Left cardiac atrium (tissue), 4 donors: Measurements from ENCODE around the gene ZNF385A. TPM values are rescaled to one million over a fixed set of nuclear protein-coding genes. Genes with fewer than 3 reads are reported as not detected.

ENCODE experiments used
- ATAC-seq, 2 donors: fragments of 200-7000 bp; cut with Tn5 transposase; one replicate each; pipeline ENCODE4 v1.9.1; 2020; ENCODE audit warnings: mild to moderate bottlenecking in 2 of 2, moderate library complexity in 2 of 2
- DNase-seq: peaks from one replicate; pipeline ENCODE4 v3.0.0-alpha.2; 2020
- intact Hi-C, 2 donors: fragments of 100-400 bp; cut with DNase I; formaldehyde crosslinking; loops; one replicate each; pipeline versions ENCODE4 v1.14.1 to v1.15.1; 2022 to 2023
- total RNA-seq, 2 donors: library from RNA; stranded (reverse); fragmentation: NEBNext Ultra II Directional; extraction: Animal tissue kit (Norgen Biotek cat#: 25700); gene quantifications; one replicate each; pipeline ENCODE4 v1.2.1, GENCODE V29; 2021
- donor health status: DM: no; HTN: yes; CAD: no.
- donor health status: DM: no; HTN: yes; CAD: no; lungs with severe emphysema.
- donor health status: DM: yes; HTN: yes; CAD: no.
- donor health status: Dilated cardiomyopathy.

ZNF385A gene
- total RNA-seq, 2 donors from 2014 or later: 20.4 to 24.2 TPM

DNA sequence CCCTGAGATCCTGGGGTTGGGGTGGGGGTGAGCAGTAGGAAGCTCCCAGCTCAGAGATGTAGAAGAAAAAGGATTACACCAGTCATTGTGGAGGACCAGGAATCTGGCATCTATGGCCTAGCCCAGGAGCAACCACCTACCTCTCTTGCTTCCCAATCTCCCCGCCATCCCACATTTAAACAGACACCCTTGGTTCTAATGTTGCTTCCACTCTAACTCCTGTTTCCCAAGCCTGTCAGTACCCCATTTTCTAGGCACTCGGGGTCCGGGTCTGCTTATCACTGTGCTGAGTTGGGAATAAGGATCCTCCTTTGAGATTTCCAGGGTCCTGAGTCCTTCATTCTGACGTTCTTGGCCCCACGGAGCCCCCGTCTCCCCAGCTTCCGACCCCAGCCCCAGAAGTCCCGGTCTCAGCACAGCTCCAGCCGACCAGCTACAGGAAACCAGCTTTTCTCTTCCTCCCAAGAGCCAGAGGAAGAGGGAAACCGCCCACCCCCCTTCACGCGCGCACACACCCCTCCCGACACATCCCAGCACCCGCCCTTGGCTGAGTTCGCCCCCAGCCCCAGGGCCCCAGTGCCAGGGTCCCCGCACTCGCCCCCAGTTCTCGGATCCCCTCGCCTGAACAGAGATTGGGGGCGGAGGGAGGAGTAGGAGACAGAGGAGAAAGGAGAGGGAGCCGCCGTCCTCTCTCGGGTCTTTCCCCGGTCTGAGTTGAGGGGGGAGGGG lies 33.3 kb upstream of the ZNF385A start:
- ATAC-seq (peak; percentile 12 to 19), DNase-seq (peak; percentile 45)
- intact Hi-C loops: no loop called here

DNA sequence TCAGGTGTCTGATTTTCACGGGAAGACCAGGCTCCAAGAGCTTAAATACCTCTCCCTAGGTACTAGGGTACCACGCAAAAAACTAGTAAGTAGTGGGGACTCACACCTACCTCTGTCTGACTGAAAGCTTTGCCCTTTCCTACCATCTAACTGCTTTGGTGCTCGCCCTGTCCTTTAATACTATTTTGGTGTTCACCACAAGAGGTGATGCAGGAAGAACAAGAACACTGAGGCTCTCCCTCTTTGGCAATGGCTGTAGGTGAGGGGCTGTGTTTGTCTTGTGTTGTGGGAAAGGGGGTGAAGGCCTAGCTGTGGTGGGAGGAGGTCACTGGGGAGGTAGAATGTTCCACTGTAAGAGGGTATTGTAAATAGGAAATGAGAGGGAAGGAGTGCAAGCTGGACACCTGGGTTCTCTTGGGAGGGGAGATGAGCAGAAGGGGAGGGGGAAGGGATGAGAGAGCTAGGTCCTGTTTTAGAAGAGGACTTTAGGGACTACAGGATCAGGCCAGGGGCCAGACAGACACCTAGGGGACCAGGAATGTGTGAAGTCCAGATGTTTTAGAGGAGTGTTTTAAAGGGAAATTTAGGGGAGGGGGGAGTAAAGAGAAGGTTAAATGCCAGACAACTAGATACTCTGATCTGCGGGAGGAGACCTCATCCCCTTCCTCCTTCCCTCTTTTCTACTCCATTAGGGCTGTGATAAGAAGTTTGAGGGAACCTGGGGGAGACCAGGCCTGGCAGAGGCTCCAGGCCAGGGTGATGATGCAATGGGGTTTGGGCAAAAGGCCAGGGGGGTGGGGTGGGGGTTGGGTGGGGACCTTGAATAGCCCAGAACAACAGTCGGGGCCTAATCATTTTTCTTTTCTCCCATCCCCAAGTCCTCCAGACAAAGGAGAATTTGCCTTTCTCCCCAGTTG lies 32.4 kb upstream of the ZNF385A start:
- intact Hi-C loops: no loop called here
- DNase-seq (no peak), ATAC-seq (no peak)

DNA sequence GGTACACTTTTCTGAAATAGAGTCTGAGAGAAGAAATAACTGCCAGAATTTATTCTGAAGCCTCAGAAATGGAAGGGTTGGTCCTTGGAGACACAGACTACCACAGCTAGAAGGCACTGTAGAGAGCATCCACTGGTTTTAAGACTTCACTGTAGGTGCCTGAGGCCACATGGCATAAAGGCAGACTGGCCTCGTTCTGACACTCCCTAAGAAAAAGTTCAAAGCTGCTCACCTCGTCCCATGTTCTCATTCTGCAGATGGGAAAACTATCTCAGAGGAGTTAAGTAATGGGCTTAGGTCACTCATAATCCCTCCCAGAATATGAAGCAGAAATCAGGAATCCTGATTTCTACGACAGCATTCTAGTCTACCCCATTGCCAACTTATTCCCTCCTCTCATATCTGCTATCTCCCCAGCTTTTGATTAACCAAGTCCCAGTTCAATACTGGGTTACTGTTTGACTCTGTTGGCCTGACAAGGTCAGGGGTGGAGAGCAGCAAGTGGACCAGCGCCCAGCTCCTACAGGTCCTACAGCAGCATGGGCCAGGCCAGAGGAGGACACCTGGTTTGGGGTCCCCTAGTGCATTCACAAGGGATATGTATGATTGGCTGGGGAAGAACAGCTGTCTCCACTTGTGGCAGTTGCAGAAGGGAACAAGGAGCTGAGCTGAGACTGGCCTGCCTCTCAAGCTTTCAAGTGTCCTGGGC lies 30.8 kb upstream of the ZNF385A start:
- ATAC-seq (no peak), DNase-seq (no peak)
- intact Hi-C loops: no loop called here

DNA sequence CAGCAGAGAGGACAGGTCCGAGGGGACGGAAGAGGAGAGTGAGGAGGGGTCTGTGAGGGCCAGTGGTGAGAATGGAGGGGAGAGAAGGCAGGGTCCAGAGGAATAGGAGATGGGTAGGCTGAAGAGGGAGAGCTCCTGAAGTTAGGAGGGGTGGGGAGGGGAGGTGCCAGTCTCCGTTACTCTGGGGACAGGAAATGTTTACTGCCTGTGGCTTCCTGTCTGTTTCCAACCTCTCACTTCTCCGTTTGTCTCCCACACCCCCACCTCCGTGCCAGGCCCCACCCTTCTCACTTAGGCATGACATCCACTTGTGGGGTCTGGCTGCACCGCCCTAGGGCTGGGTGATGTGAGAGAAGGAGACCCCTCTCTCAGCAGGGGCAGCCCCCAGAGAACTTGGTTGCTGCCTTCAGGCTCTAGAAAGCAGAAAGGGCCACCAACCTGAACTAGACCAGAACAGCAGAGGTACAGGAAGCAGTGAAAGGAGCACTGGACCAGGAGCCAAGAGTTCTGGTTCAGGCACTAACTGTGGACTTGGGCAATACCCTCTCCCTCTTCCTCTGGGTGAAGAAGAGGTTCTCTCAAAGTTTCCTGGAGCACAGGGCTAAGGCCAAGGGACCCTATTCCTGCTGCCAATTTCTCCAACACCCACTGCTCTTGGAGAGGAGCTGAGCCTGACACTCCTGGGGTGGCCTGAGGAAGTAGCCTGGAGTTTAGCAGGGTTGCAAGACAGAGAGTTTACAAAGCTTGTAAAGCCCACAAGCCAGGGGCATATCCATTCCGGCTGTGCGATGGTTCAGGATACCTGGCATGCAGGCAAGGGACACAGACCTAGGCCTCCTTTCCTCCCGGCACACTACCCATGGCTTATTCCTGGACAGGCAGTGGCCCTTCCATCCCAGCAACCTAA lies 29.0 kb upstream of the ZNF385A start:
- intact Hi-C loops: no loop called here
- DNase-seq (peak; percentile 77), ATAC-seq (peak; percentile 37 to 41)

DNA sequence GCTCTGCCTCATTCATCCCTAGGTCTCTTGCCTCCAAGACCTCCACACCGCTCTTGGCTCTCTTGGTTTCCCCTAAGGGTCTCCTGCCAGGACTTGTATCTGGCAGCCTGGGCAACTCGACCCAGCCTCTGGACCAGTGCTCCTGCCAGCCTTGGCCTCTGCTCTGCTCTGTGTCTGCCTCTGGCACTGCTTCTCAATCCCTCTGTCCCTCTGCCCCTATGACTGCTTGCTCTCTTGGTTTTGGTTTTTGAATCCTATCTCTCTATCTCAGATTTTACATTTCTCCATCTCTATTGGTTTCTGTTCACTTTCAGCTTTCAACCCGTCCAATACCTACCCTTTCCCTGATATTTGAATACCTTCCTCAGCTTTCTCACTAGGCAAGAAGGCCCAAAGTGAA lies 28.3 kb upstream of the ZNF385A start:
- intact Hi-C loops: no loop called here
- ATAC-seq (peak; percentile 9 to 31), DNase-seq (no peak)

DNA sequence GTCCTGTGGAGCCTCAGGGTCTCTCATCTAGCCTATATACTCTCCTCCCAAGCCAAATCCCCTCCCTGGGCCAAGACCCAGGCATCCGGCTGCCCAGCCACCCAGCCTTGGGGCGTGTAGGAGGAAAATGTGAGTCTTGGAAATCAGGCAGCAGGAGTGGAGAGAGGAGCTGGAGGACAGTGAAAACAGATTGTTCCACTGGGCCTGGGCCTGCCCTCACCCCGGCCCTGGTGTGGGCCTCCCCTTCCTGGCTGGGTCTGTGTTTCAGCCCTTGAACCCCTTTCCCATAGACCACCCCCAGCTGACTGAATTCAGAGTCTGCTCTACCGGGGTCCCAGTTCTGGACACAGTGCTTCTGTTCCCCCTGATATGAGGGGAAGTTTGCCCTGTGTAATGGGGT lies 27.8 kb upstream of the ZNF385A start:
- intact Hi-C loops: no loop called here
- DNase-seq: no peak
- peak in 1 of 2 donors; percentile 2 for ATAC-seq

DNA sequence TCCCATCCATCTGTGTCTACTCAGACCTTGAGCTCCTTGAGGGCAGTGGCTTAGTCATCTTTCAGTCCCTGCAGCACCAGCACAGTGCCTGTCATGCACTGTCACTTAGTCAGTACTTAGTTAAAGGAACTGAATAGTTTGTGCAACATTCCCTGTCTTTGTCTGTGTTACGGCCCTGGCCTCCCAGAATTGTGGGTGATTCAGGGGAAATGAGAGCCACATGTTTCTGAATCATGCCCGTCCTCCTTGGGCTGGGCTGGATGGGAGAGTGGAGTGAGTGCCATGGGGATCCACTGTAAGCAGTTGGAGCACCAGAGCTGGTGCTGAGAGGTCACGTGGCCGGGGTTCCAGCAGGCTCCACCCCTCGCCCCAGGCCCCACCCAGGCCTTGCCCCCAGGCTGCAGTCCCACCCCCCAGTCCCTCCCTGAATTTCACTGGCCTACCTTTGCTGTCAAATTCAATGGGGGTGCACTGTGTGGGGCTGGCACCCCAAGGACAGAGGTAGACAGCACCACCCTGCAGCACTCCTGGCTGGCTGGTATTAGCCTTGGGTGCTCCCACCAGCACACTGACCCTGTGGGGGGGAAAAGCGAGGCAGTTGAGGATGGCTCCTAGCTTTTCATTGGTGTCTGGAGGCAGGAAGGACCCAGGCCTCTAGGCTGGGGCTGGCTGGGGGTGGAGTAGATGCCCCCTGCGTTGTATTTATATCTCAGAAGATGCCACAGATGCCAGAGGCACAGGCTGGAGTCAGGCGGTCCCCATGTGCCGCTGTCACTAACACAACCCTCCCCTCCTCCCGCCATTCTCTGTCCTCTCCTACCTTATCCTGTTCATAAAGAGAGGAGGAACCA lies 27.1 kb upstream of the ZNF385A start:
- DNase-seq: peak; percentile 80
- ATAC-seq: peak; percentile 43 to 79
- intact Hi-C loops: no loop called here

DNA sequence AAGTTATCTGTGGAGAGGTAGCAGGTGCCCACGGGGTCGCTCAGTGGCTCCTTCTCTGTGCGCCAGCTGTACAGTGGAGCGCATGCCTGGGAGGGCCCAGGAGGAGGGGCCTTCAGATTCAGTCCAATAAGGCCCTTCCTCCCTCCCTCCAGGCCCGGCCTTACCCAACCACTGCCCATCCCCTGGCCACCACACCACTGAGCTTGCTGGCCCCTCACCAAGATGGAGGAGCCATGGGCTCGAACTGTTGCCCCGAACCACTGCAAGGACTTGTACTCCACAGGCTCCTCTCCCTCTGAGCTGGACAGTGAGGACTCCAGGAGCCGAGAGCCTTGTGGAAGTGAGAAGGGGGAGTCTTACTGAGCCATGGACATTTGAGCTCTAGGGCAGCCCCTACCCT lies 24.7 kb upstream of the ZNF385A start:
- DNase-seq: no peak
- intact Hi-C loops: no loop called here
- no peak for ATAC-seq

DNA sequence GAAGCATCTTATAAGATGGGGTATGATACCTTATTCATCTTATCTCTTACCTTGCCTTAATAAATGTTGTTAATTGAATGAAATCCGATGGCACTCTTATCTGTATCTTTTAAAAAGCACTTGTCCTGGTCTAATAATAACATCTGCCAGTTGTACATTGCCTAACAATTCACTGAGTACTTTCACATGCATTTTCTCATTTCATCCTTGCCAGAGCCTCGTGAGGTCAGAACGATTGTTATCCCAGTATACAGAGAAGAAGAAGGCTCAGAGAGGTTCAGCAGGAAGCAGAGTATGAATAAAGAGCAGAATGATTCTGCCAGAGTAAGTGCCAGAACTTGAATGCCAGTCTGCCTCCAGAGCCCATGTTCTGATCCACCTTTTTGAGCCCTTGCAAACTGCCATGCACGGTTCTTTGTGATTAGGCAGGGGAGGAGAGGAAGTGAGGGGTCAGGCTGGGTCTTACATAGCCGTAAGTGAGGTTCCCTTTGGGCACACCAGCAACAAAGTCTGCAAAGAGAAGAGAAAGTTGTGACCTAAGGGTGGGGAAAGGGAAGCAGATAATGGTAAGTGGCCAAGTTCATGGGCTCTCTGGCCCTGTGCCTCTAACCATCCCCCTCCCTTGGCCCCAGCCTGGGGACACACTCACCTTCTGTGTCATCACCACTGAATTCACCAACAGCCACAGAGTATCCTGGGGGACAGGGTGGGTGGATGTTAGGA lies 22.8 kb upstream of the ZNF385A start:
- peak; percentile 14 to 20 for ATAC-seq

DNA sequence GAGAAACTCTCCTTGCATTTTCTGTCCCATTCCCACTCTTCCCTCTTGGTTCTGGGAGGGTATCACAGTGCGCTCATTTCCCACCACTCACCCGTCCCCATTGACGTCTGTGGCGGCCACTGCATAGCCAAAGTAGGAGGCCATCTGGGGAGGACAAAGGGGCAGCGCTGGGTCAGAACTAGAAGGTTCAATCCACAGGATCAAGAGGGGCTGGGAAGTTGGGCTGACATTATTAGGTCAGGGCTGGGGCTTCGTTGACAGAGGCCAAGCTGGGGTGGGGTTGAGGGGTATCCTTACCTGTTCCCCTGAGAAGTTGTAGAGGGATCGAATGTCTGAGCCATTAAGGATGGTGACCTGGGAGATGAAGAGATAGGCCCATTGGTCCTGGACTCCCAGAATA lies 21.0 kb upstream of the ZNF385A start:
- intact Hi-C loops: no loop called here
- ATAC-seq: no peak
- DNase-seq: no peak

More for the DNA sequence above, 22.8 kb upstream of the ZNF385A start:
- intact Hi-C loops: no loop called here
- DNase-seq: no peak

DNA sequence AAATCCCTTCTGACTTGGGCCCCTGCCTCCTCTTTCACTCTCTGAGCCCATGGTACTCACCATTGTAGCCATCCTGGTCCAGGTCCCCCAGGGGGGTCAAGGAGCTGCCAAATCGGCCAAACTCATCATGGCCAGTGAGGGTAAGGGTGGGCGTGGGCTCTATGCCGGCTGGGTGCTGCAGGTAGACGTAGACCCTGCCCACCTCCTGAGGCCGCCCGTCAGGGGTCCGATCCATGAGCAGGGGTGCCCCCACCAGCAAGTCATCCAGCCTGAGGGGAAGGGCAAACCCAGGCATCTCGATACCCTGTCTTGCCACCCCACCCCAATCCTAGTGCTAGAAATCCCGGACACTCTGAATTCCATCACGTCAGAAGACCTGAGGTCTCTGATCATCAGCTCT lies 20.6 kb upstream of the ZNF385A start:
- no peak for DNase-seq
- no peak for ATAC-seq
- intact Hi-C loops: no loop called here

DNA sequence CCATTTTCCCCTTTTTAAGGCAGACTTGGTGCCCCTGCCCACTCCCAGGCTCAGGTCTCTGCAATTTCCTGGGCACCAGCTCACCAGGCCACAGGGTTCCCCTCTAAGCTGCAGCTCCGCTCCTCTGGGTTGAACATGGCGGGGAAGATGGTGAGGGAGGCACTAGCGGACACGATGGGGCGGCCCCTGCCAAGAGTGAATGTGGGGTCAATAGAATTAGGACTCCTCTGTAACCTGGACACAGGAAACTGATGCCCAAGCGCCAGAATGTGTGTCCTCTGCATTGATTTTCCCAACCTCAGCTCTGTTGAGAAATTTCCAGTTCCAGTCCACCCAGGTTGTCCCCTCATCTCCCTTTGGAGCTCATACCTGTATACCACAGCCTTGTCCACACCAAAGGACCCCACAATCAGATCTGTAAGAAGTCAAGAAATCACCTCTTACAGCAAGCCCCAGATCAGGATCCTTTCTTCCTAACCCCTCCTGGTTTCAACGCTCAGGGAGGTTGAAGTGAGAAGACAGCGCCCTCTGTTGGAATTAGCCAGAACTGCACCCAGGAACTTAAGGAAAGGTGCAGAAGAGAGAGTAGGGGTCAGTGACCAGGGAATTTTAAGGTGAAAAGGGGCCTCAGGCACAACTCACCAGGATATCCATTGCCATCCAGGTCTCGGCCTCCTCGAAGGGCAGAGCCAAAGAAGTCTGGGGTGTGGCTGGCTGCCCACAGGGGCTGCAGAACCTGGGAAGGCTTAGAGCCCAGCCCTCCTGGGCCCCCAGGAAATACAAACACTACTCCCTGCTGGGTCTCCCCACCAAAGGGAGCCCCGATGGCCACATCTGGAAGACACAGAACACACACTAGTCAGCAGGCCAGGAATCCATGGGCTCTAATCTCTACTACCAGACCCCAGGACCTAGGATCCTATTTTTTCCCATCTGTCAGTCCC lies 19.8 kb upstream of the ZNF385A start:
- ATAC-seq (no peak), DNase-seq (no peak)
- intact Hi-C loops: loop anchor here in 1 of 2 donors (5.0 kb wide), 1 partner anchor 33 kb away; no protein-coding TSS in a partner anchor

DNA sequence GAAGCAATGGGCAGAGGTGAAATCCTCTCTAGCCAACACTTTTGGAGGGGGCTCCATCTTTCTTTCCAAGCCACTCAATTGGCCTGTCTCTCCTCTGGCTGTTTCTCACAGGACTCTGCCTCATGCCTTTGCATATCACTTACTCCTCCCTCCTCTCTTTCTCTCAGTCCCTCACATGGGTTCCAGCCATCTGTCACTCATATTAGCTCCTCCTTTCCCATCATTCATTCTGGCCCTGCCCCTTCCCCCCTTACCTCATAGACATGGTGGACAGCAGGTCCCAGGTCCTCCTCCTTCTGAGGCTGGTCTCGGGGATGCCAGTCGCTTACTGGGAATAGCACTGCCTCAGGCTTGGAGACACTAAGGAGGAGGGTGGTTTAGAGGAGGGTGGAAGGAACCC lies 16.6 kb upstream of the ZNF385A start:
- ATAC-seq: no peak
- intact Hi-C loops: loop anchor here in 1 of 2 donors (5.0 kb wide), 1 partner anchor 36 kb away; no protein-coding TSS in a partner anchor
- DNase-seq: peak; percentile 8

DNA sequence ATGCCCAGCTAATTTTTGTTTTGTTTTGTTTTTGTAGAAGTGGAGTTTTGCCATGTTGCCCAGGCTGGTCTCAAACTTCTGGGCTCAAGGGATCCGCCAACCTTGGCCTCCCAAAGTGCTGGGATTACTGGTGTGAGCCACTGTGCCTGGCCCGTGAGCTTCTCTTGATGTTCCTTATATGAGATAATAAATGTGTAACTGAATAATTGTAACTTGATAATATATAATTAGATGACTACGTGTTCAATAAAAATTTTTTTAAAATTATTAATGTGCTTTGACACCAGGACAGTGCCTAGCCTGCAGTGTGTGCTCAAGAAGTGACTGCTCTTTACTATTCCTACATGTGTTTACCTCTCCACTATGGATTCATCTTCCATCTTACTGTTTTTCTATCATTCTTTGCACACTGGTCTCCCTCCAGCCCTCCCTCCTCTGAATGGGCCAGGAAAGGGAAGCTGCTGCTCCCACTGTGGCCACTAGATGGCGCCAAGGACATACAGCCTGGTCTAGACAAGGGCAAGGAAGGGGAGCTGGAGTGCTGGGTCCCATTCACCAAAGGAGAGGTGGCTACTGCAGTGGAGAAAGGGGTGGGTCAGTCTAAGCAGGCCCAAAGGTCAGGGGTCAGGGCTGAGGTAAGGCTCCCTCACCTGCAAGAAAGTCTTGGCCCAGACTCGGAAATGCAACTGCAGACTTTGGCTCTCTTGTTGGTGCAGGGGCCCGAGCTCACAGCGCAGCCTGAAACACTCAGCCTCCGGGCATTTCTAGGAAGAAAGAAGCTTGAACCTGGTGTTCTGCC lies 14.7 kb upstream of the ZNF385A start:
- peak; percentile 83 to 90 for ATAC-seq
- intact Hi-C loops: loop anchor here in 1 of 2 donors (1.0 kb wide), 1 partner anchor 40 kb away; no protein-coding TSS in a partner anchor

DNA sequence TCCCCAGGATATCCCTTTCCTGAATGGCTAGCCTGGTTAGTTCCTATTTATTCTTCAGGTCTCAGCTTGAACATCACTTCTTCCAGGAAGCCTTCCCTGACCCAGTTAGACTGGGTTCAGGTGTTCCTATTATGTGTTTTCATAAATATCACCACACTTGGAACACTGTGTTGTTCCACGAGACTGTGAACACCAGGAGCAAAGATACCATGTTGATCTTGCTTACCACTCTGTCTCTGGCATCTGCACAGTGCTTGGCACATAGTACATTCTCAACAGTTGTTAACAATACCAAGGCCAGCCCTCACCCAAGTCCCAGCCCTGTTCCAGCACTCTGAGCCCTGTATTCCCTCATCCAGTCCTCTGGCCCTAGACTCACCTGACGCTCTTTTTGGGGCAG lies 13.7 kb upstream of the ZNF385A start:
- ATAC-seq (no peak), DNase-seq (no peak)
- intact Hi-C loops: no loop called here

More for the DNA sequence above, 14.7 kb upstream of the ZNF385A start:
- peak; percentile 87 for DNase-seq
